ENCODE measurements around the gene SLC8A1.

Gene SLC8A1

GRCh38 chr2:40346535-40347354 lies 105.1 kb downstream of the SLC8A1 start:
- TF ChIP-seq CTCF (IDR thresholded peaks at IDR 0.05; ENCODE audit: insufficient read depth, low read length) (no peak), SPI1 (IDR thresholded peaks at IDR 0.05; ENCODE audit: borderline replicate concordance, low read depth) (no peak), REST (IDR thresholded peaks at IDR 0.05; ENCODE audit: insufficient replicate concordance, low read depth) (no peak), POLR2AphosphoS5 (IDR thresholded peaks at IDR 0.05; ENCODE audit: low read depth) (no peak), GABPA (IDR thresholded peaks at IDR 0.05; ENCODE audit: low read depth) (no peak)
- H3K27me3 ChIP-seq (ENCODE audit: insufficient read depth, poor library complexity, severe bottlenecking), result no peaks in the 10 kb centered on the region
- no peak for DNase-seq (ENCODE audit: low read depth in 1 of 2, low spot score in 1 of 2)
- no peak overlapping the region for H3K27ac ChIP-seq (replicated peaks)
- no peak overlapping the region for H3K4me3 ChIP-seq (replicated peaks; ENCODE audit: insufficient read depth, low read length)

GRCh38 chr2:40344364-40344763 lies 107.5 kb downstream of the SLC8A1 start:
- Histone ChIP-seq H3K27ac (replicated peaks) (no peak overlapping the region), H3K4me3 (replicated peaks; ENCODE audit: insufficient read depth, low read length) (no peak overlapping the region), H3K27me3 (ENCODE audit: insufficient read depth, poor library complexity, severe bottlenecking) (no peaks in the 10 kb centered on the region)
- no peak for DNase-seq (ENCODE audit: low read depth in 1 of 2, low spot score in 1 of 2)
- TF ChIP-seq CTCF (IDR thresholded peaks at IDR 0.05; ENCODE audit: insufficient read depth, low read length) (no peak), POLR2AphosphoS5 (IDR thresholded peaks at IDR 0.05; ENCODE audit: low read depth) (no peak), GABPA (IDR thresholded peaks at IDR 0.05; ENCODE audit: low read depth) (no peak), SPI1 (IDR thresholded peaks at IDR 0.05; ENCODE audit: borderline replicate concordance, low read depth) (no peak), REST (IDR thresholded peaks at IDR 0.05; ENCODE audit: insufficient replicate concordance, low read depth) (no peak)

GRCh38 chr2:40343902-40344301 lies 108.0 kb downstream of the SLC8A1 start:
- H3K27ac ChIP-seq (replicated peaks), result no peak overlapping the region
- no peaks in the 10 kb centered on the region for H3K27me3 ChIP-seq (ENCODE audit: insufficient read depth, poor library complexity, severe bottlenecking)
- no peak for DNase-seq (ENCODE audit: low read depth in 1 of 2, low spot score in 1 of 2)
- no peak for TF ChIP-seq SPI1 (IDR thresholded peaks at IDR 0.05; ENCODE audit: borderline replicate concordance, low read depth)
- no peak for TF ChIP-seq REST (IDR thresholded peaks at IDR 0.05; ENCODE audit: insufficient replicate concordance, low read depth)
- TF ChIP-seq POLR2AphosphoS5 (IDR thresholded peaks at IDR 0.05; ENCODE audit: low read depth), result no peak
- TF ChIP-seq GABPA (IDR thresholded peaks at IDR 0.05; ENCODE audit: low read depth), result no peak
- no peak for TF ChIP-seq CTCF (IDR thresholded peaks at IDR 0.05; ENCODE audit: insufficient read depth, low read length)
- no peak overlapping the region for H3K4me3 ChIP-seq (replicated peaks; ENCODE audit: insufficient read depth, low read length)

Data from HL-60 (cell line).